Omental fat pad (tissue), 4 donors: ENCODE data around the gene SPINK1. TPM values are rescaled to one million over a fixed set of nuclear protein-coding genes. Genes with fewer than 3 reads are reported as not detected.
A peak's percentile ranks its signal among the peaks of the same experiment; 100 is the strongest.
"Not testable (repeated sequence)": the region's sequence is repeated elsewhere in the genome, so short reads cannot be mapped to it uniquely, and the experiment has no call there.

ENCODE experiments used
- ATAC-seq: fragments of 150-250 bp; one replicate; pipeline ENCODE4 v1.9.1; 2016; ENCODE audit warnings: mild to moderate bottlenecking, moderate library complexity; ENCODE audit not compliant: low FRiP score
- DNase-seq: peaks from one replicate; pipeline ENCODE4 v3.0.0-alpha.2; 2019; ENCODE audit warnings: low spot score
- total RNA-seq, 4 donors: library from RNA; depleted of rRNA; stranded (reverse); fragments of >200 nt; gene quantifications; one replicate each; pipeline ENCODE4 v1.1.0, GENCODE V29; 2016
- TF ChIP-seq, protein P1 (sequence below), 3 donors: fragments of 450-650 bp; IDR thresholded peaks; one replicate each; pipeline ENCODE4 v1.5.1; 2016 to 2017; ENCODE audit warnings: antibody characterized with exemption in 3 of 3, mild to moderate bottlenecking in 3 of 3, moderate library complexity in 2 of 3

The SPINK1 gene
- total RNA-seq, 4 donors from 2014 or later, result not detected

DNA sequence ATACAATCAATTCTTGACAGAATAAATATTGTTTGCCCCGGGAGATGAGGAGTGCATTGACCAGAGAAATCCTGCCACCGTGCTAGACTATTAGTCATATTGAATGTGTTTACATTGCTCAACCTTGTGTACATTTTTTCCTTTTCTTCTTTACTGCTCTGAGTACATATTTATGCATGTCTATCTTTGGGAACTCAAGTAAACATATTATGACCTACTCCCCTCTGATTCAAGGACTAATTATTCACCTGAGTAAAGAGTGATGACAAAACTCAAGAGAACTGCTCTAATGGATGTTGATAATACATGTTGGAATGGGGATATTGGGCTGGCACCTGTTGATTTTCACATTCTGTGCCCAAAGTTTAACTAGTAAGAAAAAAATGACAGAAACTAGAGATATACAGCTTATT lies 3.9 kb upstream of the SPINK1 start:
- no peak for DNase-seq
- TF ChIP-seq, protein P1, sequence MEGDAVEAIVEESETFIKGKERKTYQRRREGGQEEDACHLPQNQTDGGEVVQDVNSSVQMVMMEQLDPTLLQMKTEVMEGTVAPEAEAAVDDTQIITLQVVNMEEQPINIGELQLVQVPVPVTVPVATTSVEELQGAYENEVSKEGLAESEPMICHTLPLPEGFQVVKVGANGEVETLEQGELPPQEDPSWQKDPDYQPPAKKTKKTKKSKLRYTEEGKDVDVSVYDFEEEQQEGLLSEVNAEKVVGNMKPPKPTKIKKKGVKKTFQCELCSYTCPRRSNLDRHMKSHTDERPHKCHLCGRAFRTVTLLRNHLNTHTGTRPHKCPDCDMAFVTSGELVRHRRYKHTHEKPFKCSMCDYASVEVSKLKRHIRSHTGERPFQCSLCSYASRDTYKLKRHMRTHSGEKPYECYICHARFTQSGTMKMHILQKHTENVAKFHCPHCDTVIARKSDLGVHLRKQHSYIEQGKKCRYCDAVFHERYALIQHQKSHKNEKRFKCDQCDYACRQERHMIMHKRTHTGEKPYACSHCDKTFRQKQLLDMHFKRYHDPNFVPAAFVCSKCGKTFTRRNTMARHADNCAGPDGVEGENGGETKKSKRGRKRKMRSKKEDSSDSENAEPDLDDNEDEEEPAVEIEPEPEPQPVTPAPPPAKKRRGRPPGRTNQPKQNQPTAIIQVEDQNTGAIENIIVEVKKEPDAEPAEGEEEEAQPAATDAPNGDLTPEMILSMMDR (IDR thresholded peaks at IDR 0.05), result no peak
- ATAC-seq, result no peak

DNA sequence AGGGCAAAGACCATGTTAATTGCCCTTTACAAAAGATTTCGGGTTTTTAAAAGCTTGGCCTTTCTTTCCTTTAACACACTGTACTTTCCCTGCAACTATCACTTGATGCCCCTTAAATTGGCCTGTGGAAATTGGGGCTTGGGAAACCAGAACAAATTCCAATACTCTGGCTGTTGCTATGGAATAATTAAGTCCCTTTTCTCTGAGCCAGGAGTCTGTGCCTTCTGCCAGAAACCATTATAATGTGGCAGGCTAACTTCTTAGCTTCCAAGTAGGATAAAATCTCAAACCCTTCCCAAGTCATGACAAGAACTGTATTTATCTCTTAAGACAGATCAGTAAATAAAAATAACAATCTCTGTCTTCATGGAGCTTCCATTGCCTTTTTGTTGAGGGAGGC lies 1.1 kb upstream of the SPINK1 start:
- no peak for ATAC-seq

DNA sequence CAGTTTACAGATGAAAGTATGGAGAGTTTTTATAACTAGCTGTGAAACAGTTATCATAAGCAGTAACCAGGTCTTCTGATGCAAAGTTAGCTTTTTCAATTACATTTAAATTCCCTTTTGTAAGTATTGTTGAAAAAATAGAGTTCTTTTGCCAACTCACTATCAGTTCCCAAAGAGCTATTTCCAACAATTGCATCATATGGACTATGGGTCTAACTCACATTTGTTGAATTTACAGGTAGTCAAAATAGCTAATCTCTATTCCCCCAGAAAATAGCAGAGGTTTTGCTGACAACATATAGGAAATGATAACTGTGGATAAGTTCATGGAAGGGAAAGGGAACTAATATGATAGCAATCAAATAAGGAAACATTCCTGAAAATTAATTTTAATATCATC lies 1.4 kb downstream of the SPINK1 start:
- TF ChIP-seq, protein P1 (IDR thresholded peaks at IDR 0.05), result no peak
- no peak for DNase-seq

More for the DNA sequence above, 1.1 kb upstream of the SPINK1 start:
- DNase-seq, result no peak
- TF ChIP-seq, protein P1 (IDR thresholded peaks at IDR 0.05), result no peak

DNA sequence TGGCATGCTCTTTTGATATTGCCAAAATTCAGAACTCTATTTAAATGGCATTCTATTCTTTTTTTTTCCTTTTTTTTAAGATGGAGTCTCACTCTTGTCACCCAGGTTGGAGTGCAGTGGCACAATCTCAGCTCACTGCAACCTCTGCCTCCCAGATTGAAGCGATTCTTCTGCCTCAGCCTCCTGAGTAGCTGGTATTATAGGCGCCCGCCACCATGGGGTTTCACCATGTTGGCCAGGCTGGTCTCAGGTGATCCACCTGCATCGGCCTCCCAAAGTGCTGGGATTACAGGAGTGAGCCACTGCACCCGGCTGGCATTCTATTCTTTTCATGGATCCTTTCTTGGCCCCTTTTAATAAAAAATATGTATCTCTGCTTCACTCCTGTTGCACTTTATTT lies 4.5 kb downstream of the SPINK1 start:
- not testable (repeated sequence) for ATAC-seq, DNase-seq

More for the DNA sequence above, 1.4 kb downstream of the SPINK1 start:
- no peak for ATAC-seq

- ATAC-seq (no peak), DNase-seq (no peak)
- TF ChIP-seq, protein P1 (IDR thresholded peaks at IDR 0.05), result no peak
These were observed 5.1 kb downstream of the SPINK1 start for GRCh38 chr5:147826361-147826760.

- ATAC-seq (no peak), DNase-seq (no peak)
- TF ChIP-seq, protein P1 (IDR thresholded peaks at IDR 0.05), result peak in 1 of 3 donors; percentile 58
These were observed 8.6 kb downstream of the SPINK1 start for GRCh38 chr5:147822686-147823491.

DNA sequence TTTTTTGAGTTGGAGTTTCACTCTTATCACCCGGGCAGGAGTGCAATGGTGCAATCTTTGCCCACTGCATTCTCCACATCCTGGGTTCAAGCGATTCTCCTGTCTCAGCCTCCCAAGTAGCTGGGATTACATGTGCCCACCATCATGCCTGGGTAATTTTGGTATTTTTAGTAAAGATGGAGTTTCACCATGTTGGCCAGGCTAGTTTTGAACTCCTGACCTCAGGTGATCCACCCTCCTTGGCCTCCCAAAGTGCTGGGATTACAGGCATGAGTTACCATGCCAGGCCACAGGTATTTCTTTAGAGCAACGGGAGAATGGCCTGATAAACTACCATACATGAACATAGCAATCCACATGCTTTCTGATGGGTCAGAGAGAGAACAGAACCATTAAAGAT lies 9.2 kb downstream of the SPINK1 start:
- not testable (repeated sequence) for DNase-seq, ATAC-seq

DNA sequence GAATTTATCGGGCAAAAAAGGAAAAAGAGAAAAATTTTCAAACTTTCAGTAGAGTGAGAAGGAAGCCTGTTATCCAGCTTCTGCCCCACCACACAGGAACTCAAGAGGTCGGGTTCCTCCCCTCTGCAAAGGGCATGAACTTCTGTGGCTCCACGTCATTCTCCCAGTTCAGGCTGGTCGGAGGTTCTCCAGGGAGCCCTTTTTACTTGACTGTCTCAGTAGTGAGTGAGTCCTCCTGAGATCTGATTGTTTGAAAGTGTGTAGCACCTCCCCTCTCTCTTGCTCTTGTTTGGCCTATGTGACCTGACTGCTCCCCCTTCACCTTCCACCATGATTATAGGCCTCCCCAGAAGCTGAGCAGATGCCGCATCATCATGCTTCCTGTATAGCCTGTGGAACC lies 9.7 kb downstream of the SPINK1 start:
- DNase-seq (no peak), ATAC-seq (no peak)
- TF ChIP-seq, protein P1 (IDR thresholded peaks at IDR 0.05), result no peak
